Thymus (tissue), 11 donors: ENCODE data around the gene CTNND2. TPM values are rescaled to one million over a fixed set of nuclear protein-coding genes. Genes with fewer than 3 reads are reported as not detected.

Experiments used
- DNase-seq, 9 donors: peaks; one replicate each; pipeline ENCODE4 v3.0.0-alpha.2; 2013; ENCODE audit warnings: low spot score in 9 of 9, low read depth in 6 of 9, missing footprints in 1 of 9
- H3K27ac ChIP-seq, 2 donors: one replicate each; pipeline ENCODE4 v1.5.1; 2013; ENCODE audit warnings: control low read depth in 1 of 2, low read depth in 1 of 2, low read length in 1 of 2, mild to moderate bottlenecking in 1 of 2, moderate library complexity in 1 of 2
- H3K27me3 ChIP-seq, 2 donors: one replicate each; pipeline ENCODE4 v1.5.1; 2013; ENCODE audit warnings: low read length in 1 of 2; ENCODE audit not compliant: control insufficient read depth in 2 of 2, insufficient read depth in 1 of 2
- H3K36me3 ChIP-seq, 2 donors: one replicate each; pipeline ENCODE4 v1.5.1; 2013; ENCODE audit warnings: low read length in 1 of 2, mild to moderate bottlenecking in 1 of 2, moderate library complexity in 1 of 2; ENCODE audit not compliant: control insufficient read depth in 2 of 2, insufficient read depth in 2 of 2
- H3K4me1 ChIP-seq, 2 donors: one replicate each; pipeline ENCODE4 v1.5.1; 2013; ENCODE audit warnings: low read length in 2 of 2; ENCODE audit not compliant: control insufficient read depth in 2 of 2, insufficient read depth in 2 of 2
- H3K4me3 ChIP-seq, 2 donors: one replicate each; pipeline ENCODE4 v1.5.1; 2013; ENCODE audit warnings: low read length in 2 of 2, control low read depth in 1 of 2, mild to moderate bottlenecking in 1 of 2
- H3K9me3 ChIP-seq, 2 donors: one replicate each; pipeline ENCODE4 v1.5.1; 2013; ENCODE audit warnings: low read length in 1 of 2, mild to moderate bottlenecking in 1 of 2; ENCODE audit not compliant: control insufficient read depth in 2 of 2, insufficient read depth in 1 of 2
- WGBS: extraction: QIAGEN DNeasy Blood & Tissue Kit; methylation state at CpG from one replicate; pipeline ENCODE4 v1.1.7; 2013; 5-methylcytosine and 5-hydroxymethylcytosine counted together
- polyA plus RNA-seq: library from polyadenylated mRNA; stranded (reverse); fragments of 200-250 nt; gene quantifications from one replicate; pipeline ENCODE4 v1.2.3, GENCODE V29; 2013
- total RNA-seq: library from RNA; stranded (reverse); fragments of 120-200 nt; gene quantifications from one replicate; pipeline ENCODE4 v1.2.4, GENCODE V29; 2013
- donor health status: healthy.

CTNND2 gene
- total and polyA plus RNA-seq, 2 donors = 0.41 to 0.42 TPM

- no peak overlapping the region for H3K27ac ChIP-seq
- H3K4me1 ChIP-seq = no peaks in the 10 kb centered on the region
- H3K36me3 ChIP-seq = no peaks in the 10 kb centered on the region
- H3K4me3 ChIP-seq = no peak overlapping the region
- H3K9me3 ChIP-seq = no peaks in the 10 kb centered on the region
- no peak for DNase-seq
- no peaks in the 10 kb centered on the region for H3K27me3 ChIP-seq
- WGBS = 94% methylated on average over 1 of the region's 1 CpG
Observed at GRCh38 chr5:11306365-11306764, 597.9 kb downstream of the CTNND2 start.

GRCh38 chr5:11305245-11305644 is 599.0 kb downstream of the CTNND2 start:
- Histone ChIP-seq H3K27ac (no peak overlapping the region), H3K4me3 (no peak overlapping the region), H3K27me3 (no peaks in the 10 kb centered on the region), H3K36me3 (no peaks in the 10 kb centered on the region), H3K4me1 (no peaks in the 10 kb centered on the region), H3K9me3 (no peaks in the 10 kb centered on the region)
- no peak for DNase-seq
- WGBS = 94% methylated on average over 3 of the region's 3 CpGs

GRCh38 chr5:11304641-11305040 is 599.6 kb downstream of the CTNND2 start:
- no peaks in the 10 kb centered on the region for H3K36me3 ChIP-seq
- no peak for DNase-seq
- no peaks in the 10 kb centered on the region for H3K4me1 ChIP-seq
- H3K27ac ChIP-seq = no peak overlapping the region
- no peaks in the 10 kb centered on the region for H3K27me3 ChIP-seq
- H3K9me3 ChIP-seq = no peaks in the 10 kb centered on the region
- 94% methylated on average over 7 of the region's 7 CpGs for WGBS
- H3K4me3 ChIP-seq = no peak overlapping the region

GRCh38 chr5:11302663-11303062 is 601.6 kb downstream of the CTNND2 start:
- DNase-seq = peak in 1 of 9 donors; percentile 9
- H3K4me1 ChIP-seq = no peaks in the 10 kb centered on the region
- no peaks in the 10 kb centered on the region for H3K36me3 ChIP-seq
- no peak overlapping the region for H3K4me3 ChIP-seq
- no peaks in the 10 kb centered on the region for H3K9me3 ChIP-seq
- H3K27ac ChIP-seq = no peak overlapping the region
- 89% methylated on average over 2 of the region's 2 CpGs for WGBS
- H3K27me3 ChIP-seq = no peaks in the 10 kb centered on the region

- no peaks in the 10 kb centered on the region for H3K9me3 ChIP-seq
- no peak for DNase-seq
- H3K27me3 ChIP-seq = no peaks in the 10 kb centered on the region
- no peak overlapping the region for H3K27ac ChIP-seq
- WGBS = 93% methylated on average over 9 of the region's 9 CpGs
- H3K4me3 ChIP-seq = no peak overlapping the region
- H3K36me3 ChIP-seq = no peaks in the 10 kb centered on the region
- no peaks in the 10 kb centered on the region for H3K4me1 ChIP-seq
Observed at GRCh38 chr5:11301171-11301570, 603.1 kb downstream of the CTNND2 start.

GRCh38 chr5:11300736-11301135 is 603.5 kb downstream of the CTNND2 start:
- Histone ChIP-seq H3K4me3 (no peak overlapping the region), H3K27ac (no peak overlapping the region), H3K36me3 (no peaks in the 10 kb centered on the region), H3K4me1 (no peaks in the 10 kb centered on the region), H3K27me3 (no peaks in the 10 kb centered on the region), H3K9me3 (no peaks in the 10 kb centered on the region)
- DNase-seq = peak in 1 of 9 donors; percentile 2
- 84% methylated on average over 5 of the region's 5 CpGs for WGBS

- Histone ChIP-seq H3K27ac (no peak overlapping the region), H3K27me3 (no peaks in the 10 kb centered on the region), H3K9me3 (no peaks in the 10 kb centered on the region), H3K36me3 (no peaks in the 10 kb centered on the region), H3K4me1 (no peaks in the 10 kb centered on the region), H3K4me3 (no peak overlapping the region)
- 96% methylated on average over 4 of the region's 4 CpGs for WGBS
- DNase-seq = no peak
Observed at GRCh38 chr5:11298877-11299276, 605.4 kb downstream of the CTNND2 start.

- no peak for DNase-seq
- no peaks in the 10 kb centered on the region for H3K27me3 ChIP-seq
- H3K36me3 ChIP-seq = no peaks in the 10 kb centered on the region
- no peaks in the 10 kb centered on the region for H3K4me1 ChIP-seq
- no peak overlapping the region for H3K27ac ChIP-seq
- WGBS = 63% methylated on average over 2 of the region's 2 CpGs
- no peak overlapping the region for H3K4me3 ChIP-seq
- H3K9me3 ChIP-seq = no peaks in the 10 kb centered on the region
Observed at GRCh38 chr5:11293523-11293922, 610.7 kb downstream of the CTNND2 start.

- Histone ChIP-seq H3K36me3 (no peaks in the 10 kb centered on the region), H3K4me3 (no peak overlapping the region), H3K27me3 (no peaks in the 10 kb centered on the region), H3K9me3 (no peaks in the 10 kb centered on the region), H3K27ac (no peak overlapping the region), H3K4me1 (no peaks in the 10 kb centered on the region)
- no peak for DNase-seq
- WGBS = 99% methylated on average over 1 of the region's 1 CpG
Observed at GRCh38 chr5:11292648-11293356, 611.4 kb downstream of the CTNND2 start.
